GM13976 (cell line): Measurements from ENCODE around the gene TMEM151A.

Source experiments
- DNase-seq: peaks from one replicate; pipeline ENCODE4 v3.0.0; 2012; ENCODE audit warnings: low spot score
- in situ Hi-C: fragments of 300-500 bp; cut with MboI; formaldehyde crosslinking; loops from one replicate; pipeline ENCODE4 v1.12.0; 2022; ENCODE audit warnings: low sequenced_read_pairs, mixed read lengths, inconsistent platforms; ENCODE audit not compliant: unreplicated experiment
- TF ChIP-seq, protein P1 (sequence below): IDR thresholded peaks from 2 replicates; pipeline ENCODE4 v1.5.1; 2012; ENCODE audit warnings: borderline replicate concordance, mild to moderate bottlenecking; ENCODE audit not compliant: insufficient read depth; ENCODE audit errors: extremely low read depth, missing control alignments, control extremely low read depth

Gene TMEM151A

DNA sequence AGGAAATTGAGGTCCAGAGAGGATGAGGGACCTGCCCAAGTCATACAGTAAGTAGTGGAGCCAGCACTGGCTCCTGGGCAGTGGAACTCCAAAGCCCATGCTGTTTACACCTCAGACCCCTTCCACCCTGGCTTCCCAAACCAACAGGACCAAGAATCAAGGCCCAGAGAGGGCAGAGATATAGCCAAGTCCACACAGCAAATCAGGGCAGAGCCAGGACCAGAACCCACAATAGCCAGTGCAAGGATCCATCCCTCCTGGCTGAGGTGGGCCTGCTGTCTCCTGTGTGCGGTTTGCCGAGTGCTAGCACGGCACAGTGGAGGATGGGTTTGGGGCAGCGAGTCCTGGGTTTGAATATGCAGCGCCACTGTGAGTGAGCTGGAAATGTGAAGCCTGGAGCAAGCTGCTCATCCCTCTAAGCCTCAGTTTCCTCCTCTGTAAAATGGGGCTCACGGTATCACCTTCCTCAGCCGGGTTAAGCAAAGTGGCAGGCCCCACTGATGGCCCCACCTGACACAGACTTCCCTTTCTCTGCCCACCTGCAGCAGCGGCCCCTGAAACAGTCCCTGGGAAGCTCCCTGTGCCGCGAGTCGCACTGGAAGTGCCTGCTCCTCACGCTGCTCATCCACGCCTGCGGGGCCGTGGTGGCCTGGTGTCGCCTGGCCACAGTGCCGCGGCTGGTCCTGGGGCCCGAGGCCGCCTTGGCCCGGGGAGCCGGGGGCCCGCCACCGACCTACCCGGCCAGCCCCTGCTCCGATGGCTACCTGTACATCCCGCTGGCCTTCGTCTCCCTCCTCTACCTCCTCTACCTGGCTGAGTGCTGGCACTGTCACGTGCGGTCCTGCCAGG is 2.3 kb downstream of the TMEM151A start:
- in situ Hi-C loops = no loop called here

DNA sequence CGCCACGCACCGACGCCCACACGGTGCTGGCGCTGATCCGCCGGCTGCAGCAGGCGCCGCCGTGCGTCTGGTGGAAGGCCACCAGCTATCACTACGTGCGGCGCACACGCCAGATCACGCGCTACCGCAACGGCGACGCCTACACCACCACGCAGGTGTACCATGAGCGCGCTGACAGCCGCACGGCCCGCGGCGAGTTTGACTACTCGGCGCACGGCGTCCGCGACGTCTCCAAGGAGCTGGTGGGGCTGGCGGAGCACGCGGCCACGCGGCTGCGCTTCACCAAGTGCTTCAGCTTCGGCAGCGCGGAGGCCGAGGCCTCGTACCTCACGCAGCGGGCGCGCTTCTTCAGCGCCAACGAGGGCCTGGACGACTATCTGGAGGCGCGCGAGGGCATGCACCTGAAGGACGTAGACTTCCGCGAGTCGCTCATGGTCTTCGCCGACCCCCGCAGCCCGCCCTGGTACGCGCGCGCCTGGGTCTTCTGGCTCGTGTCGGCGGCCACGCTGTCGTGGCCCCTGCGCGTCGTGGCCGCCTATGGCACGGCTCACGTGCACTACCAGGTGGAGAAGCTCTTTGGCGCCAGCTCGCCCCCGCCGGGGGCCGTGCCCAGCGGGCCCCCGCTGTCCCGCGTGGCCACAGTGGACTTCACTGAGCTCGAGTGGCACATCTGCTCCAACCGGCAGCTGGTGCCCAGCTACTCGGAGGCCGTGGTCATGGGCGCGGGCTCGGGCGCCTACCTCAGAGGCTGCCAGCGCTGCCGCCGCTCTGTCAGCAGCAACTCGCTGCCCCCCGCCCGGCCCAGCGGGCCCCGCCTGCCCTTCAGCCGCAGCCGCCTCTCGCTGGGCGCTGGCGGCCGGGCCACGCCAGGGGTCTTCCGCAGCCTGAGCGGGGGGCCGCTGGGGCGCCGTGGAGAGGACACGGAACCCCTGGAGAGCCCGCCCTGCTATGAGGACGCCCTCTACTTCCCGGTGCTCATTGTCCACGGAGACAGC is 3.2 kb downstream of the TMEM151A start:
- no peak for DNase-seq
- in situ Hi-C loops = no loop called here
- TF ChIP-seq, protein P1, sequence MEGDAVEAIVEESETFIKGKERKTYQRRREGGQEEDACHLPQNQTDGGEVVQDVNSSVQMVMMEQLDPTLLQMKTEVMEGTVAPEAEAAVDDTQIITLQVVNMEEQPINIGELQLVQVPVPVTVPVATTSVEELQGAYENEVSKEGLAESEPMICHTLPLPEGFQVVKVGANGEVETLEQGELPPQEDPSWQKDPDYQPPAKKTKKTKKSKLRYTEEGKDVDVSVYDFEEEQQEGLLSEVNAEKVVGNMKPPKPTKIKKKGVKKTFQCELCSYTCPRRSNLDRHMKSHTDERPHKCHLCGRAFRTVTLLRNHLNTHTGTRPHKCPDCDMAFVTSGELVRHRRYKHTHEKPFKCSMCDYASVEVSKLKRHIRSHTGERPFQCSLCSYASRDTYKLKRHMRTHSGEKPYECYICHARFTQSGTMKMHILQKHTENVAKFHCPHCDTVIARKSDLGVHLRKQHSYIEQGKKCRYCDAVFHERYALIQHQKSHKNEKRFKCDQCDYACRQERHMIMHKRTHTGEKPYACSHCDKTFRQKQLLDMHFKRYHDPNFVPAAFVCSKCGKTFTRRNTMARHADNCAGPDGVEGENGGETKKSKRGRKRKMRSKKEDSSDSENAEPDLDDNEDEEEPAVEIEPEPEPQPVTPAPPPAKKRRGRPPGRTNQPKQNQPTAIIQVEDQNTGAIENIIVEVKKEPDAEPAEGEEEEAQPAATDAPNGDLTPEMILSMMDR = no peak

More for the DNA sequence above, 2.3 kb downstream of the TMEM151A start:
- DNase-seq = no peak
- TF ChIP-seq, protein P1 = no peak

DNA sequence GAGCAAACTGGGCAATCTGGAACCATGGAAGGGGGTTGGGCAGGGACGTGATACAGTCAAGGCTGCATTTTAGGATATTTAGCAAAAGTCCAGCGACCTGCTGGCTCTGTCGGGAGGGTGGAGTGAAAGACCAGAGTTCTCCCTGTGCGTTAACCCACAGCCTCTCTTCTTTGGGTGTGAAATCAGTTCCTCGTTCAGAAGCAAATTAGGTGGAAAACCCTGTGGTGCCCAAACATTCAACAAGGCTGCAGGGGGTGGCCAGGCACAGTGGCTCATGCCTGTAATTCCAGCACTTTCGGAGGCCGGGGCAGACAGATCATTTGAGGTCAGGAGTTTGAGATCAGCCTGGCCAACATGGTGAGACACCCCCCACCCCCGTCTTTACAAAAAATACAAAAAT is 5.9 kb downstream of the TMEM151A start:
- in situ Hi-C loops = no loop called here
- DNase-seq = no peak
- TF ChIP-seq, protein P1 = no peak

DNA sequence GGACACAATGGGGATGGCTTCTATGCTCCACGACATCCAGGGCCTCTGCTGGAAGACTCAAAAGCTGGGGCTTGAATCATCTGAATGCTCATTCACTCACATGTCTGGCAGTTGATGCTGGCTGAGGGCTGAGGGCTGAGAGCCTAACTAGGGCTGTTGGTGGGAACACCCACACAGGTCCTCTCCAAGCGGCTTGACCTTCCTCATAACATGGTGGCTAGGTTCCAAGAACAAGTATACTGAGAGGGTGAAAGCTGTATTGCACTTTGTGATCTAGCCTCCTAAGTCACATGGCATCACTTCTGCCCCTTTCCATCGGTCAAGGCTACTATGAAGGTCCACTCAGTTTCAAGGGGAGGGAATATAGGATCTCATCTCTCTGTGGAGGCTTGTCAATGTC is 7.5 kb downstream of the TMEM151A start:
- no peak for DNase-seq
- in situ Hi-C loops = no loop called here

DNA sequence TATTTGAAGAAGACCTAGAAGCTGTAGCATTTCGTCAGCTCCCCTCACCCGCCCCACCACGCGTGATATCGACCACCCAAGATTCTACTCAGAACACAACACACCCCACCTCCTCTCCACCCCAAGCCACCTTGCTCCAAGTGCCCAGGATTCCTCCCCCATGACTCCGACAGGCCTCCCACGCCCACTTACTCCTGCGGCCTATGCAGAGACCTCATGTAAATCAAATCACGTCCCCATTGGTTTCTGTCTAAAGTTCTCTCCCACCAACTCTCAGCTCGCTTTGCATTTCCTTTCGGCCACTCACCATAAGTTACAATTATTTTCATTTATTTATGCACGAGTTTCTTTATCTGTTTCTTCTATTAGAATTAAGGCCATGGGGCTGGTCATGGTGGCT is 11.0 kb downstream of the TMEM151A start:
- in situ Hi-C loops = no loop called here
- no peak for DNase-seq
- TF ChIP-seq, protein P1 = no peak

More for the DNA sequence above, 7.5 kb downstream of the TMEM151A start:
- TF ChIP-seq, protein P1 = no peak

DNA sequence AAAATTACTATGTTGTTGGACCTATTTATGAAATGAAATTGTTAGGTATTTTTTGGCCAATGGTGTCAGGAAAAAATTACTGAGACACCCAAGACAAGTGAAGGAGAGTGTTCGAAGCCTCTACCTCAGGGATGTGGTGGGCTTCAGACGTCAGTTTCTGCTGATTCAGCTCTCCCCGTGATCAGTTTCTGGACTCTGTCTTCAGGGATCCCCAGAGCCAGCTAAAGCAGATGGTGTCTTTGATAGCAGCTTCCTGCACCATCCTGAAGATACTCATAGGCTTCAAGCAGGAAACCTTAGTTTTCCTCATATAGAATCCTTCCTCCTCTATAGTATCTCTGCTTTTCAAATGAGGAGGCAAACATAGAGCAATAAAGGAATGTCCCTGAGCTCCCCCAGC is 17.8 kb downstream of the TMEM151A start:
- TF ChIP-seq, protein P1 = no peak
- no peak for DNase-seq
- in situ Hi-C loops = no loop called here
